ENCODE measurements around the gene FBXL19. TPM values are rescaled to one million over a fixed set of nuclear protein-coding genes. Genes with fewer than 3 reads are reported as not detected.

Gene FBXL19
- total and polyA plus RNA-seq, 2 of the 13 experiments (the other 11 are each of a cell fraction or from before 2014, with no cell fraction given) = 6.0 to 13.7 TPM

- no peak for TF ChIP-seq SAFB2 (CRISPR knock-in tag; IDR thresholded peaks at IDR 0.05; ENCODE audit: borderline replicate concordance, low read depth)
- TF ChIP-seq NR3C1 (CRISPR knock-in tag; IDR thresholded peaks at IDR 0.05) = no peak
- TF ChIP-seq ZBTB38 (CRISPR knock-in tag; IDR thresholded peaks at IDR 0.05) = peak; percentile 34; the same call in 1 of the 2 replicates
- no peak for TF ChIP-seq ZNF615 (CRISPR knock-in tag; IDR thresholded peaks at IDR 0.05; ENCODE audit: borderline replicate concordance)
- peak; percentile 37; the same call in 1 of the 2 replicates for TF ChIP-seq THAP7 (CRISPR knock-in tag; IDR thresholded peaks at IDR 0.05)
- TF ChIP-seq TFAP4 (IDR thresholded peaks at IDR 0.05; ENCODE audit: borderline replicate concordance, low read depth) = no peak
- TF ChIP-seq MTF1 (CRISPR knock-in tag; IDR thresholded peaks at IDR 0.05) = no peak
- 0 out of 2 replicates have a peak, but pooled peaks have one; percentile 45 for TF ChIP-seq ZNF639 (CRISPR knock-in tag; conservative IDR thresholded peaks at IDR 0.05)
- peak; percentile 87 for TF ChIP-seq CHD2 (IDR thresholded peaks at IDR 0.05; ENCODE audit: low read depth, low read length)
- no peak for TF ChIP-seq ZNF792 (CRISPR knock-in tag; IDR thresholded peaks at IDR 0.05)
- TF ChIP-seq HOXD1 (CRISPR knock-in tag; IDR thresholded peaks at IDR 0.05) = no peak
- no peak for TF ChIP-seq ZNF33A (CRISPR knock-in tag; IDR thresholded peaks at IDR 0.05; ENCODE audit: borderline replicate concordance)
- TF ChIP-seq ZNF562 (CRISPR knock-in tag; IDR thresholded peaks at IDR 0.05; ENCODE audit: borderline replicate concordance) = no peak
- no peak for TF ChIP-seq KLF11 (CRISPR knock-in tag; IDR thresholded peaks at IDR 0.05)
- no peak for TF ChIP-seq ZBTB39 (CRISPR knock-in tag; IDR thresholded peaks at IDR 0.05)
- no peak for TF ChIP-seq ZFP36L1 (CRISPR knock-in tag; IDR thresholded peaks at IDR 0.05)
- TF ChIP-seq HHEX (CRISPR knock-in tag; IDR thresholded peaks at IDR 0.05) = no peak
- TF ChIP-seq ZNF501 (CRISPR knock-in tag; IDR thresholded peaks at IDR 0.05) = no peak
- TF ChIP-seq ZSCAN5A (CRISPR knock-in tag; IDR thresholded peaks at IDR 0.05; ENCODE audit: borderline replicate concordance) = no peak
- no peak for TF ChIP-seq SRSF9 (IDR thresholded peaks at IDR 0.05; ENCODE audit: borderline replicate concordance, insufficient read depth, low read depth, low read length, poor library complexity, severe bottlenecking)
- TF ChIP-seq ZNF710 (CRISPR knock-in tag; IDR thresholded peaks at IDR 0.05; ENCODE audit: borderline replicate concordance) = no peak
Observed at GRCh38 chr16:30958175-30959079, 35.1 kb downstream of the FBXL19 start (continued).

All from HepG2 (cell line).